Fibroblast of the aortic adventitia (primary cell): ENCODE measurements around the gene UBE2O. TPM values are rescaled to one million over a fixed set of nuclear protein-coding genes. Genes with fewer than 3 reads are reported as not detected.

Experiments
- DNase-seq: peaks from one replicate; pipeline ENCODE4 v3.0.0-alpha.2; 2010; ENCODE audit warnings: low read depth
- H3K4me3 ChIP-seq: 2 replicates; pipeline ENCODE4 v1.5.1; 2011; ENCODE audit warnings: low read depth, mild to moderate bottlenecking, control low read depth, low read length, moderate library complexity
- CTCF ChIP-seq: IDR thresholded peaks from 2 replicates; pipeline ENCODE4 v1.5.1; 2011; ENCODE audit warnings: mild to moderate bottlenecking, low read length, control low read depth, inconsistent platforms; ENCODE audit not compliant: insufficient read depth
- total RNA-seq: library from RNA; depleted of rRNA; stranded (reverse); fragments of >200 nt; gene quantifications from 2 replicates; pipeline ENCODE4 v1.2.3, GENCODE V29; 2012; ENCODE audit warnings: low replicate concordance

Gene UBE2O
- total RNA-seq, 1 donor = 16.3 TPM

GRCh38 chr17:76498876-76499251, 45.9 kb upstream of the UBE2O start:
- no peak overlapping the region for H3K4me3 ChIP-seq
- TF ChIP-seq CTCF = no peak
- no peak for DNase-seq

GRCh38 chr17:76497979-76498875, 45.3 kb upstream of the UBE2O start:
- H3K4me3 ChIP-seq = no peak overlapping the region
- peak; percentile 69 for DNase-seq
- no peak for TF ChIP-seq CTCF

GRCh38 chr17:76497699-76497978, 44.7 kb upstream of the UBE2O start:
- DNase-seq = no peak
- TF ChIP-seq CTCF = no peak
- H3K4me3 ChIP-seq = no peak overlapping the region

- H3K4me3 ChIP-seq = no peak overlapping the region
- DNase-seq = no peak
- no peak for TF ChIP-seq CTCF
Observed at GRCh38 chr17:76496464-76496863, 43.5 kb upstream of the UBE2O start.

GRCh38 chr17:76495663-76496400, 42.9 kb upstream of the UBE2O start:
- TF ChIP-seq CTCF = no peak
- DNase-seq = no peak
- no peak overlapping the region for H3K4me3 ChIP-seq

- DNase-seq = no peak
- no peak for TF ChIP-seq CTCF
- H3K4me3 ChIP-seq = no peak overlapping the region
Observed at GRCh38 chr17:76493505-76494167, 40.7 kb upstream of the UBE2O start.
